K562 (cell line): Measurements from ENCODE around the gene STK4. TPM values are rescaled to one million over a fixed set of nuclear protein-coding genes. Genes with fewer than 3 reads are reported as not detected.

Experiments used
- BCL6 ChIP-seq: fragments of 250-450 bp; sonication (Bioruptor Pico); IDR thresholded peaks from 2 replicates; pipeline ENCODE4 v1.4.0; 2020
- BRD9 ChIP-seq: fragments of 450-650 bp; IDR thresholded peaks from 2 replicates; pipeline ENCODE4 v1.6.1; 2018; ENCODE audit warnings: low read depth; ENCODE audit not compliant: partially characterized antibody
- HLTF ChIP-seq: fragments of 450-650 bp; IDR thresholded peaks from 2 replicates; pipeline ENCODE4 v1.6.1; 2016
- NRF1 ChIP-seq, 2 experiments: fragments of 450-650 bp; IDR thresholded peaks in 1 of 2; conservative IDR thresholded peaks in 1 of 2; 2 replicates each; pipeline ENCODE4 v1.6.1; 2014; ENCODE audit warnings: mild to moderate bottlenecking in 2 of 2
- SRSF3 ChIP-seq: fragments of 200-400 bp; formaldehyde crosslinking; IDR thresholded peaks from 2 replicates; pipeline ENCODE4 v1.6.1; 2016; ENCODE audit warnings: mild to moderate bottlenecking, low read length, moderate library complexity; ENCODE audit not compliant: insufficient read depth
- ZFX ChIP-seq: sonication (generic); formaldehyde crosslinking; IDR thresholded peaks from 2 replicates; pipeline ENCODE4 v1.8.0; 2022; ENCODE audit warnings: mild to moderate bottlenecking, missing genetic modification reagents, moderate library complexity
- ZNF184 ChIP-seq: sonication (generic); formaldehyde crosslinking; IDR thresholded peaks from 2 replicates; pipeline ENCODE4 v1.5.0; 2020; ENCODE audit warnings: missing genetic modification reagents
- ZNF217 ChIP-seq: sonication (generic); formaldehyde crosslinking; IDR thresholded peaks from 2 replicates; pipeline ENCODE4 v1.8.0; 2022; ENCODE audit warnings: mild to moderate bottlenecking, missing genetic modification reagents
- polyA plus RNA-seq, 8 experiments: library from polyadenylated mRNA; depleted of rRNA in 4 of 8; stranded (reverse) in 5 of 8; unstranded in 3 of 8; fragments of >200 nt; fragmentation: Nextera tagmentation in 2 of 8; fragmentation: Illumina TruSeq in 1 of 8; extraction: Ambion mirVana in 2 of 8; extraction: Trizol in 1 of 8; gene quantifications; 2 replicates each; pipeline versions ENCODE4 v1.2.1 to v1.2.3, GENCODE V29; 2011 to 2014; ENCODE audit warnings: inconsistent platforms in 1 of 8, missing spikeins in 1 of 8
- total RNA-seq, 7 experiments: library from RNA; depleted of rRNA in 6 of 7; stranded (reverse); fragments of >200 nt in 6 of 7; fragmentation: Illumina TruSeq in 2 of 7; extraction: Trizol in 2 of 7; gene quantifications; 2 replicates each; pipeline versions ENCODE4 v1.2.1 to v1.2.3, GENCODE V29; 2011 to 2021; ENCODE audit warnings: low replicate concordance in 1 of 7
- TF ChIP-seq, protein P1 (sequence below): fragments of 450-650 bp; IDR thresholded peaks from 2 replicates; pipeline ENCODE4 v1.7.0; 2016; ENCODE audit warnings: borderline replicate concordance
- TF ChIP-seq, protein P2 (sequence below): fragments of 450-650 bp; formaldehyde crosslinking; conservative IDR thresholded peaks from 2 replicates; pipeline ENCODE4 v1.4.0; 2022; ENCODE audit warnings: mild to moderate bottlenecking, missing genetic modification characterization
- TF ChIP-seq, protein P3 (sequence below): IDR thresholded peaks from 2 replicates; pipeline ENCODE4 v1.6.1; 2014; ENCODE audit warnings: antibody characterized with exemption

Gene STK4
- total and polyA plus RNA-seq, 9 of the 15 experiments (the other 6 are each of a cell fraction or from before 2014, with no cell fraction given): 11.9 to 30.6 (median 22.2) TPM

DNA sequence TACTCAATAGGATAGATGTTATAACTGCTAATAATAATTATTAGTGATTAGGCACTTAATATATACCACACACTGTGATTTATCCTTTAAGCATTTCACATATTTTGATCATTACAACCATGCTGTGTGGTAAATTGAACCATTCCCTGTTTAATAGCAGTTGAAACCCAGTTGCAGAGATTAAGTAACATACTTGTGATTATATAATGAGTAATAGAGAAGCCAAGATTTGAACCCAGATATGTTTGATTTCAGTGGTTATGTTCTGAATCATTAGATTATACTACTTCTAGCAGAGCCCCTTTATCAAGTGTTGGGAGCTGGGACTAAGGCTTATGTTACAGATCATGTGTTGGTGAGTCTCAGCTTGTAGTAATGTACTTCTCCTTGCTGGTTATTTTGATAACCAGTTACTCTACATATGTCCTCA lies 44.1 kb downstream of the STK4 start (continued):
- TF ChIP-seq, protein P1, sequence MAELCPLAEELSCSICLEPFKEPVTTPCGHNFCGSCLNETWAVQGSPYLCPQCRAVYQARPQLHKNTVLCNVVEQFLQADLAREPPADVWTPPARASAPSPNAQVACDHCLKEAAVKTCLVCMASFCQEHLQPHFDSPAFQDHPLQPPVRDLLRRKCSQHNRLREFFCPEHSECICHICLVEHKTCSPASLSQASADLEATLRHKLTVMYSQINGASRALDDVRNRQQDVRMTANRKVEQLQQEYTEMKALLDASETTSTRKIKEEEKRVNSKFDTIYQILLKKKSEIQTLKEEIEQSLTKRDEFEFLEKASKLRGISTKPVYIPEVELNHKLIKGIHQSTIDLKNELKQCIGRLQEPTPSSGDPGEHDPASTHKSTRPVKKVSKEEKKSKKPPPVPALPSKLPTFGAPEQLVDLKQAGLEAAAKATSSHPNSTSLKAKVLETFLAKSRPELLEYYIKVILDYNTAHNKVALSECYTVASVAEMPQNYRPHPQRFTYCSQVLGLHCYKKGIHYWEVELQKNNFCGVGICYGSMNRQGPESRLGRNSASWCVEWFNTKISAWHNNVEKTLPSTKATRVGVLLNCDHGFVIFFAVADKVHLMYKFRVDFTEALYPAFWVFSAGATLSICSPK: no peak
- TF ChIP-seq, protein P2, sequence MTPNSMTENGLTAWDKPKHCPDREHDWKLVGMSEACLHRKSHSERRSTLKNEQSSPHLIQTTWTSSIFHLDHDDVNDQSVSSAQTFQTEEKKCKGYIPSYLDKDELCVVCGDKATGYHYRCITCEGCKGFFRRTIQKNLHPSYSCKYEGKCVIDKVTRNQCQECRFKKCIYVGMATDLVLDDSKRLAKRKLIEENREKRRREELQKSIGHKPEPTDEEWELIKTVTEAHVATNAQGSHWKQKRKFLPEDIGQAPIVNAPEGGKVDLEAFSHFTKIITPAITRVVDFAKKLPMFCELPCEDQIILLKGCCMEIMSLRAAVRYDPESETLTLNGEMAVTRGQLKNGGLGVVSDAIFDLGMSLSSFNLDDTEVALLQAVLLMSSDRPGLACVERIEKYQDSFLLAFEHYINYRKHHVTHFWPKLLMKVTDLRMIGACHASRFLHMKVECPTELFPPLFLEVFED (CRISPR knock-in tag): no peak
- TF ChIP-seq HLTF (no peak), NRF1 (conservative IDR thresholded peaks at IDR 0.05 in 1 of 2, IDR thresholded peaks at IDR 0.05 in 1 of 2) (no peak), ZNF184 (CRISPR knock-in tag) (no peak), SRSF3 (no peak), ZNF217 (CRISPR knock-in tag) (no peak), BCL6 (CRISPR knock-in tag) (no peak), ZFX (CRISPR knock-in tag) (no peak), BRD9 (no peak)
- TF ChIP-seq, protein P3, sequence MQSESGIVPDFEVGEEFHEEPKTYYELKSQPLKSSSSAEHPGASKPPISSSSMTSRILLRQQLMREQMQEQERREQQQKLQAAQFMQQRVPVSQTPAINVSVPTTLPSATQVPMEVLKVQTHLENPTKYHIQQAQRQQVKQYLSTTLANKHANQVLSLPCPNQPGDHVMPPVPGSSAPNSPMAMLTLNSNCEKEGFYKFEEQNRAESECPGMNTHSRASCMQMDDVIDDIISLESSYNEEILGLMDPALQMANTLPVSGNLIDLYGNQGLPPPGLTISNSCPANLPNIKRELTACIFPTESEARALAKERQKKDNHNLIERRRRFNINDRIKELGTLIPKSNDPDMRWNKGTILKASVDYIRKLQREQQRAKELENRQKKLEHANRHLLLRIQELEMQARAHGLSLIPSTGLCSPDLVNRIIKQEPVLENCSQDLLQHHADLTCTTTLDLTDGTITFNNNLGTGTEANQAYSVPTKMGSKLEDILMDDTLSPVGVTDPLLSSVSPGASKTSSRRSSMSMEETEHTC: no peak
